ENCODE data around the gene SLC39A9. TPM values are rescaled to one million over a fixed set of nuclear protein-coding genes. Genes with fewer than 3 reads are reported as not detected.
A peak's percentile ranks its signal among the peaks of the same experiment; 100 is the strongest.

Gene SLC39A9
- total RNA-seq, 1 experiment from 2014 or later, result 44.1 TPM

DNA sequence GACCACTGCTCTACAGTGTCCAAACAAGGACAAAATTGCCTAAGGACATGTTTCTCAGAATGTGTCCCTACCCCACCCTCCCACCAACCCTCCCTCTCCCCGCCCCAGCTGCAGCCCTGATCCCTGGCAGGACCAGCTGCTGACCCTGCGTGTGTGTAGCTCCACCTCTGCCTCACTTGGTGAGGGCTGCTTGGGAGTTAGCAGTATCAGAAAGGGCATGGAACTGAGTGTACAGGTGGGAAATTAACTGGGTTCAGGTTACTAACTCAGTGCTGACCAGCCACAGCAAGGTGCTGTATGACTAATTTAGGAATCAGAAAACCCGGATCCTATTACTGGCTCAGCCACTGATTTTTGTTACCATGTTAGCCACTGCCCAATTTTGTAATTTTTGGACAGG lies 74.8 kb downstream of the SLC39A9 start:
- ATAC-seq, result no peak; the same call in 1 of the 2 replicates
- no peak for TF ChIP-seq ETV6 (CRISPR knock-in tag; IDR thresholded peaks at IDR 0.05)
- no peak for DNase-seq (ENCODE audit: low spot score)
- Mint-ChIP-seq H3K9me3 (peaks cover 7% of the 10 kb centered on the region), H3K27ac (no peak overlapping the region), H3K27me3 (ENCODE audit: low read depth) (no peaks in the 10 kb centered on the region), H3K36me3 (no peaks in the 10 kb centered on the region), H3K4me3 (no peak overlapping the region), H3K4me1 (no peaks in the 10 kb centered on the region)
- POLR2A ChIA-PET, result no interaction called here
- CTCF ChIA-PET, result interaction anchor here (1.4 to 2.9 kb wide), 3 partner anchors 13 to 230 kb away, joined by 6 to 16 read pairs (median 10); no protein-coding TSS in a partner anchor

DNA sequence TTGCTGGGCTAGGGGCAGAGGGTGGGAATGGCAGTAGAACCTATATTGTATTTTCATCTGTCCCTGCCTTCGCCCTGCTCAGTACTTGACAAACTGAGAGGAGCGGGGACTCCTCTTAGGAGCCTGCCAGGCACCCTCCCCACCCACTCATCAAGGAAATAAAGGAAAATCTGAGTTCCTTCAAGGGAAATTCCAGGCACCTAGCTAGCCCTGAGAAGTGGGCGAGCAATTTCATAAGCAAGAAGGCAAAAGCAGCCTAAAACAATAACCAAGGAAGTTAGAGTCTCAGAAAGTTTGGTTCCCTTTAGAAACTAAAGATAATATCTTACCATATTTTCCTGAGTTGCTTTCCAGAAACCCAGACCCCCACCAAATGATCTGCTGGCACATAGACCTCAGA lies 75.5 kb downstream of the SLC39A9 start:
- DNase-seq (ENCODE audit: low spot score) (no peak), ATAC-seq (no peak)
- CTCF ChIA-PET, result interaction anchor here (1.4 to 2.9 kb wide), 8 partner anchors 9 to 231 kb away, joined by 4 to 27 read pairs (median 13); partner anchors contain the start of gene PLEKHD1
- no peaks in the 10 kb centered on the region for H3K4me1 Mint-ChIP-seq
- POLR2A ChIA-PET, result no interaction called here
- no peak overlapping the region for H3K4me3 Mint-ChIP-seq
- peaks cover 3% of the 10 kb centered on the region; the same call in 1 of the 2 replicates for H3K27me3 Mint-ChIP-seq (ENCODE audit: low read depth)
- peaks cover 14% of the 10 kb centered on the region for H3K9me3 Mint-ChIP-seq
- H3K27ac Mint-ChIP-seq, result no peak overlapping the region
- TF ChIP-seq CREM (CRISPR knock-in tag; IDR thresholded peaks at IDR 0.05) (no peak), ZNF423 (CRISPR knock-in tag; IDR thresholded peaks at IDR 0.05) (no peak), RORB (CRISPR knock-in tag; IDR thresholded peaks at IDR 0.05) (no peak), ZNF263 (CRISPR knock-in tag; IDR thresholded peaks at IDR 0.05; ENCODE audit: low read depth) (no peak), FOXK1 (CRISPR knock-in tag; IDR thresholded peaks at IDR 0.05) (no peak), ZBTB21 (CRISPR knock-in tag; IDR thresholded peaks at IDR 0.05; ENCODE audit: borderline replicate concordance) (no peak), SOX15 (CRISPR knock-in tag; IDR thresholded peaks at IDR 0.05) (no peak), TP53 (CRISPR knock-in tag; IDR thresholded peaks at IDR 0.05) (no peak), NFATC4 (CRISPR knock-in tag; IDR thresholded peaks at IDR 0.05) (no peak)
- TF ChIP-seq, protein P1, sequence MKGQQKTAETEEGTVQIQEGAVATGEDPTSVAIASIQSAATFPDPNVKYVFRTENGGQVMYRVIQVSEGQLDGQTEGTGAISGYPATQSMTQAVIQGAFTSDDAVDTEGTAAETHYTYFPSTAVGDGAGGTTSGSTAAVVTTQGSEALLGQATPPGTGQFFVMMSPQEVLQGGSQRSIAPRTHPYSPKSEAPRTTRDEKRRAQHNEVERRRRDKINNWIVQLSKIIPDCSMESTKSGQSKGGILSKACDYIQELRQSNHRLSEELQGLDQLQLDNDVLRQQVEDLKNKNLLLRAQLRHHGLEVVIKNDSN (CRISPR knock-in tag; IDR thresholded peaks at IDR 0.05), result no peak
- TF ChIP-seq, protein P2, sequence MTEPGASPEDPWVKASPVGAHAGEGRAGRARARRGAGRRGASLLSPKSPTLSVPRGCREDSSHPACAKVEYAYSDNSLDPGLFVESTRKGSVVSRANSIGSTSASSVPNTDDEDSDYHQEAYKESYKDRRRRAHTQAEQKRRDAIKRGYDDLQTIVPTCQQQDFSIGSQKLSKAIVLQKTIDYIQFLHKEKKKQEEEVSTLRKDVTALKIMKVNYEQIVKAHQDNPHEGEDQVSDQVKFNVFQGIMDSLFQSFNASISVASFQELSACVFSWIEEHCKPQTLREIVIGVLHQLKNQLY (CRISPR knock-in tag; IDR thresholded peaks at IDR 0.05), result no peak
- TF ChIP-seq, protein P3, sequence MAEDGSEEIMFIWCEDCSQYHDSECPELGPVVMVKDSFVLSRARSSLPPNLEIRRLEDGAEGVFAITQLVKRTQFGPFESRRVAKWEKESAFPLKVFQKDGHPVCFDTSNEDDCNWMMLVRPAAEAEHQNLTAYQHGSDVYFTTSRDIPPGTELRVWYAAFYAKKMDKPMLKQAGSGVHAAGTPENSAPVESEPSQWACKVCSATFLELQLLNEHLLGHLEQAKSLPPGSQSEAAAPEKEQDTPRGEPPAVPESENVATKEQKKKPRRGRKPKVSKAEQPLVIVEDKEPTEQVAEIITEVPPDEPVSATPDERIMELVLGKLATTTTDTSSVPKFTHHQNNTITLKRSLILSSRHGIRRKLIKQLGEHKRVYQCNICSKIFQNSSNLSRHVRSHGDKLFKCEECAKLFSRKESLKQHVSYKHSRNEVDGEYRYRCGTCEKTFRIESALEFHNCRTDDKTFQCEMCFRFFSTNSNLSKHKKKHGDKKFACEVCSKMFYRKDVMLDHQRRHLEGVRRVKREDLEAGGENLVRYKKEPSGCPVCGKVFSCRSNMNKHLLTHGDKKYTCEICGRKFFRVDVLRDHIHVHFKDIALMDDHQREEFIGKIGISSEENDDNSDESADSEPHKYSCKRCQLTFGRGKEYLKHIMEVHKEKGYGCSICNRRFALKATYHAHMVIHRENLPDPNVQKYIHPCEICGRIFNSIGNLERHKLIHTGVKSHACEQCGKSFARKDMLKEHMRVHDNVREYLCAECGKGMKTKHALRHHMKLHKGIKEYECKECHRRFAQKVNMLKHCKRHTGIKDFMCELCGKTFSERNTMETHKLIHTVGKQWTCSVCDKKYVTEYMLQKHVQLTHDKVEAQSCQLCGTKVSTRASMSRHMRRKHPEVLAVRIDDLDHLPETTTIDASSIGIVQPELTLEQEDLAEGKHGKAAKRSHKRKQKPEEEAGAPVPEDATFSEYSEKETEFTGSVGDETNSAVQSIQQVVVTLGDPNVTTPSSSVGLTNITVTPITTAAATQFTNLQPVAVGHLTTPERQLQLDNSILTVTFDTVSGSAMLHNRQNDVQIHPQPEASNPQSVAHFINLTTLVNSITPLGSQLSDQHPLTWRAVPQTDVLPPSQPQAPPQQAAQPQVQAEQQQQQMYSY (CRISPR knock-in tag; IDR thresholded peaks at IDR 0.05), result no peak
- TF ChIP-seq, protein P4, sequence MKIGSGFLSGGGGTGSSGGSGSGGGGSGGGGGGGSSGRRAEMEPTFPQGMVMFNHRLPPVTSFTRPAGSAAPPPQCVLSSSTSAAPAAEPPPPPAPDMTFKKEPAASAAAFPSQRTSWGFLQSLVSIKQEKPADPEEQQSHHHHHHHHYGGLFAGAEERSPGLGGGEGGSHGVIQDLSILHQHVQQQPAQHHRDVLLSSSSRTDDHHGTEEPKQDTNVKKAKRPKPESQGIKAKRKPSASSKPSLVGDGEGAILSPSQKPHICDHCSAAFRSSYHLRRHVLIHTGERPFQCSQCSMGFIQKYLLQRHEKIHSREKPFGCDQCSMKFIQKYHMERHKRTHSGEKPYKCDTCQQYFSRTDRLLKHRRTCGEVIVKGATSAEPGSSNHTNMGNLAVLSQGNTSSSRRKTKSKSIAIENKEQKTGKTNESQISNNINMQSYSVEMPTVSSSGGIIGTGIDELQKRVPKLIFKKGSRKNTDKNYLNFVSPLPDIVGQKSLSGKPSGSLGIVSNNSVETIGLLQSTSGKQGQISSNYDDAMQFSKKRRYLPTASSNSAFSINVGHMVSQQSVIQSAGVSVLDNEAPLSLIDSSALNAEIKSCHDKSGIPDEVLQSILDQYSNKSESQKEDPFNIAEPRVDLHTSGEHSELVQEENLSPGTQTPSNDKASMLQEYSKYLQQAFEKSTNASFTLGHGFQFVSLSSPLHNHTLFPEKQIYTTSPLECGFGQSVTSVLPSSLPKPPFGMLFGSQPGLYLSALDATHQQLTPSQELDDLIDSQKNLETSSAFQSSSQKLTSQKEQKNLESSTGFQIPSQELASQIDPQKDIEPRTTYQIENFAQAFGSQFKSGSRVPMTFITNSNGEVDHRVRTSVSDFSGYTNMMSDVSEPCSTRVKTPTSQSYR (CRISPR knock-in tag; IDR thresholded peaks at IDR 0.05), result no peak
- H3K36me3 Mint-ChIP-seq, result no peaks in the 10 kb centered on the region

DNA sequence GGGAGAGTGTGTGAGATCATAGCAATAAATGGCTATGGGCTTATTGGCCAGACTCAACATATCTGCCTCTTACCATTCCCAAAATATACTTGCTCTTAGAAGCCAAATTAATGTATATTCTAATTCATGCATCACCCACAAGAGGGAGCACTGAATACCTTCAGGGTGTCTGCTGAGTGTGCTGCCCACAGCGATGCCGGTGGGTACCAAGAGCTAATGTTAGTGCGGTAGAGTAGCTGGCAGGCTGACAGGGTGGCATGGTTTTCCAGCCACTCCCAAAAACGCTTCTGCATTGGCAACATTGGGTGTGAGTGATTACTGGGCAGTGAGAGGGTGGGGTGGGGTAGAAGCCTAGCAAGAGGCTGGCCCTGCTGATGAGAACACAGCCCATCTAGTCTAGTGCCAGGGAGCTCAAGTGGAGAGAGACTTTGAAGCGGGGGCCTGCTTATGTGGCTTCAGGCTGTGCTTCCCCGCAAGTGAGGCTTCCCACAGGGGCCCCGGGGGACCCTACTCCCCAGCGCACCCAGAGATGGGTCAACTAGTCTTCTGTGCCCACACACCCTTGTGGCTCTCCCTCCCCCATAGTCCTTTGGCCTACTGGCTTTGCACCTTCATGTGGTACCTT lies 76.8 kb downstream of the SLC39A9 start:
- Mint-ChIP-seq H3K9me3 (peaks cover 16% of the 10 kb centered on the region), H3K4me1 (no peaks in the 10 kb centered on the region), H3K27ac (no peak overlapping the region), H3K36me3 (no peaks in the 10 kb centered on the region), H3K27me3 (ENCODE audit: low read depth) (peaks cover 3% of the 10 kb centered on the region), H3K4me3 (no peak overlapping the region)
- DNase-seq (ENCODE audit: low spot score) (no peak), ATAC-seq (peak; percentile 78)
- POLR2A ChIA-PET, result no interaction called here
- CTCF ChIA-PET, result interaction anchor here (0.5 to 3.2 kb wide), 37 partner anchors 9 to 468 kb away, joined by 3 to 27 read pairs (median 4); partner anchors contain the start of genes CCDC177, ERH, PLEKHD1 and SLC39A9
- no peak for TF ChIP-seq CBFB (CRISPR knock-in tag; IDR thresholded peaks at IDR 0.05; ENCODE audit: low read depth)
- TF ChIP-seq ZNF138 (CRISPR knock-in tag; conservative IDR thresholded peaks at IDR 0.05), result no peak
- TF ChIP-seq, protein P5, sequence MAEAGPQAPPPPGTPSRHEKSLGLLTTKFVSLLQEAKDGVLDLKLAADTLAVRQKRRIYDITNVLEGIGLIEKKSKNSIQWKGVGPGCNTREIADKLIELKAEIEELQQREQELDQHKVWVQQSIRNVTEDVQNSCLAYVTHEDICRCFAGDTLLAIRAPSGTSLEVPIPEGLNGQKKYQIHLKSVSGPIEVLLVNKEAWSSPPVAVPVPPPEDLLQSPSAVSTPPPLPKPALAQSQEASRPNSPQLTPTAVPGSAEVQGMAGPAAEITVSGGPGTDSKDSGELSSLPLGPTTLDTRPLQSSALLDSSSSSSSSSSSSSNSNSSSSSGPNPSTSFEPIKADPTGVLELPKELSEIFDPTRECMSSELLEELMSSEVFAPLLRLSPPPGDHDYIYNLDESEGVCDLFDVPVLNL (CRISPR knock-in tag; IDR thresholded peaks at IDR 0.05; ENCODE audit: borderline replicate concordance, low read depth), result no peak
- TF ChIP-seq, protein P6, sequence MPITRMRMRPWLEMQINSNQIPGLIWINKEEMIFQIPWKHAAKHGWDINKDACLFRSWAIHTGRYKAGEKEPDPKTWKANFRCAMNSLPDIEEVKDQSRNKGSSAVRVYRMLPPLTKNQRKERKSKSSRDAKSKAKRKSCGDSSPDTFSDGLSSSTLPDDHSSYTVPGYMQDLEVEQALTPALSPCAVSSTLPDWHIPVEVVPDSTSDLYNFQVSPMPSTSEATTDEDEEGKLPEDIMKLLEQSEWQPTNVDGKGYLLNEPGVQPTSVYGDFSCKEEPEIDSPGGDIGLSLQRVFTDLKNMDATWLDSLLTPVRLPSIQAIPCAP (CRISPR knock-in tag; IDR thresholded peaks at IDR 0.05), result no peak
- TF ChIP-seq ELF4 (CRISPR knock-in tag; IDR thresholded peaks at IDR 0.05; ENCODE audit: low read depth), result no peak
